ENCODE results near the gene LMAN1L. TPM values are rescaled to one million over a fixed set of nuclear protein-coding genes. Genes with fewer than 3 reads are reported as not detected.

LMAN1L gene
- total and polyA plus RNA-seq, 4 donors, result 0.11 to 0.31 TPM; not detected in 2

DNA sequence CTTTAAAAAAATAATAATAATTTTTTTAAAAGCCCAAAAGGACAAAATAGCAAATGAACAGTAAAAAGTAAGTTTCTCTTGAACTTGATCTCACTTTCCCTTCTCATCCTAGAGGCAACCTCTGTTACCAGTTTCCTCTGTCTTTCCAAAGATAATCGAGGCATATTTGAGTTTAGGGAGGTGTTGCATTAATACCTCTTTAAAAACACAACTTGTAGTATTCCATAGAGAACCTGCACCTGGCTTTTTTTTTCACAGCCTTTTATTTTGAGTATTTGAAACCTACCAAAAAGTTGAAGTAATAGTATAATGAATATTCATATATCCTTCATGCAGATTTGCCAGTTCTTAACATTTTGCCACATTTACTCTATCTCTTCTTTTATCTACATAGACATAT is 21.6 kb upstream of the LMAN1L start:
- H3K4me3 ChIP-seq, result no peak overlapping the region
- no peak for DNase-seq
- no peak overlapping the region for H3K9ac ChIP-seq (ENCODE audit: insufficient read depth in 1 of 2, low read length in 2 of 2)
- H3K4me1 ChIP-seq (ENCODE audit: control insufficient read depth in 5 of 5, insufficient read depth in 5 of 5, low read length in 5 of 5), result peaks cover 11 to 57% (median 25%) of the 10 kb centered on the region in 5 donors
- H3K9me3 ChIP-seq (ENCODE audit: control insufficient read depth in 4 of 4, insufficient read depth in 3 of 4, low read length in 3 of 4), result no peaks in the 10 kb centered on the region
- 14 to 44% methylated on average over 1 of the region's 1 CpG for whole genome bisulfite sequencing, 2 donors
- TF ChIP-seq CTCF (IDR thresholded peaks at IDR 0.05; ENCODE audit: control extremely low read depth, extremely low read depth), result no peak
- no peak for ATAC-seq (ENCODE audit: insufficient read depth, low FRiP score)
- H3K27me3 ChIP-seq (ENCODE audit: control insufficient read depth in 3 of 3, insufficient read depth in 3 of 3, low read length in 2 of 3), result no peaks in the 10 kb centered on the region
- peaks cover 0 to 1% (median 0%) of the 10 kb centered on the region in 4 donors for H3K36me3 ChIP-seq (ENCODE audit: control insufficient read depth in 4 of 4, insufficient read depth in 4 of 4, low read length in 4 of 4)
- no peak overlapping the region for H3K27ac ChIP-seq (ENCODE audit: low read depth in 1 of 2, low read length in 1 of 2)

DNA sequence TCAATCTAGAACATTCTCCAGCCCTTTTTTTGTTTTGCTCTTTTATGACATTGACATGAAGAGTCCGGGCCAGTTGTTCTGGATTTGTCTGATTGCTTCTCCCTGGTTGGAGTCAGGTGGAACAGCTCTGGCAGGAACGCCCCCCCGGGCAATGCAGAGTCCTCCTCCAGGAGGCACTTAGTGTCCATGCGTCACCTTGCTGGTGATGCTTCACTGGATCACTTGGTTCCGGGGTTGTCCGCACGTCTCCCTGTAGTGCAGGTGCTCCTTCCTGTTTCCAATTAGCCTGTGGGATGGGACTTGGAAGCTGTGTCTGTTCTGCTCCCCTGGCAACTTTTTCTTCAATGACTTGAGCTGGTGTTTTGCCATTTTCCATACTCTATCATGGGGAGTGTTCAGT is 21.0 kb upstream of the LMAN1L start:
- 77 to 84% methylated on average over 7 of the region's 7 CpGs for WGBS, 2 donors
- Histone ChIP-seq H3K27ac (ENCODE audit: low read depth in 1 of 2, low read length in 1 of 2) (no peak overlapping the region), H3K4me3 (no peak overlapping the region), H3K4me1 (ENCODE audit: control insufficient read depth in 5 of 5, insufficient read depth in 5 of 5, low read length in 5 of 5) (peaks cover 11 to 52% (median 25%) of the 10 kb centered on the region in 5 donors), H3K27me3 (ENCODE audit: control insufficient read depth in 3 of 3, insufficient read depth in 3 of 3, low read length in 2 of 3) (no peaks in the 10 kb centered on the region), H3K36me3 (ENCODE audit: control insufficient read depth in 4 of 4, insufficient read depth in 4 of 4, low read length in 4 of 4) (peaks cover 0 to 1% (median 0%) of the 10 kb centered on the region in 4 donors), H3K9me3 (ENCODE audit: control insufficient read depth in 4 of 4, insufficient read depth in 3 of 4, low read length in 3 of 4) (no peaks in the 10 kb centered on the region), H3K9ac (ENCODE audit: insufficient read depth in 1 of 2, low read length in 2 of 2) (peak overlapping the region in 1 of 2 donors; percentile 4)
- TF ChIP-seq CTCF (IDR thresholded peaks at IDR 0.05; ENCODE audit: control extremely low read depth, extremely low read depth), result no peak
- ATAC-seq (ENCODE audit: insufficient read depth, low FRiP score), result no peak
- no peak for DNase-seq

GRCh38 chr15:74792227-74793016 is 20.2 kb upstream of the LMAN1L start:
- no peak for ATAC-seq (ENCODE audit: insufficient read depth, low FRiP score)
- WGBS, 2 donors, result 63 to 64% methylated on average over 12 of the region's 12 CpGs

More at GRCh38 chr15:74792227-74793016, 20.2 kb upstream of the LMAN1L start:
- Histone ChIP-seq H3K4me3 (no peak overlapping the region), H3K27me3 (ENCODE audit: control insufficient read depth in 3 of 3, insufficient read depth in 3 of 3, low read length in 2 of 3) (no peaks in the 10 kb centered on the region), H3K36me3 (ENCODE audit: control insufficient read depth in 4 of 4, insufficient read depth in 4 of 4, low read length in 4 of 4) (peaks cover 0 to 1% (median 0%) of the 10 kb centered on the region in 4 donors), H3K9me3 (ENCODE audit: control insufficient read depth in 4 of 4, insufficient read depth in 3 of 4, low read length in 3 of 4) (no peaks in the 10 kb centered on the region), H3K27ac (ENCODE audit: low read depth in 1 of 2, low read length in 1 of 2) (no peak overlapping the region), H3K4me1 (ENCODE audit: control insufficient read depth in 5 of 5, insufficient read depth in 5 of 5, low read length in 5 of 5) (peaks cover 11 to 45% (median 25%) of the 10 kb centered on the region in 5 donors), H3K9ac (ENCODE audit: insufficient read depth in 1 of 2, low read length in 2 of 2) (no peak overlapping the region)
- DNase-seq, result no peak
- TF ChIP-seq CTCF (IDR thresholded peaks at IDR 0.05; ENCODE audit: control extremely low read depth, extremely low read depth), result no peak

Measured in lung (tissue), 12 donors.